ACC112 (cell line): ENCODE measurements around the gene HOXD9.

Experiments
- H2AFZ ChIP-seq: fragments of 200-600 bp; sonication (generic); one replicate; pipeline ENCODE4 v1.6.0; 2017; ENCODE audit warnings: antibody characterized with exemption, low read length; ENCODE audit not compliant: unreplicated experiment
- H3K27ac ChIP-seq: fragments of 200-600 bp; sonication (generic); 2 replicates; pipeline ENCODE4 v1.5.1; 2014; ENCODE audit warnings: low read depth, mild to moderate bottlenecking, antibody characterized with exemption, low read length, moderate library complexity
- H3K27me3 ChIP-seq: fragments of 200-600 bp; sonication (generic); 2 replicates; pipeline ENCODE4 v1.6.1; 2014; ENCODE audit warnings: mild to moderate bottlenecking, antibody characterized with exemption, low read length, moderate library complexity, mixed read lengths; ENCODE audit not compliant: insufficient read depth
- H3K36me3 ChIP-seq: fragments of 200-600 bp; sonication (generic); 2 replicates; pipeline ENCODE4 v1.6.1; 2016; ENCODE audit warnings: mild to moderate bottlenecking, antibody characterized with exemption, low read length, moderate library complexity, mixed read lengths; ENCODE audit not compliant: insufficient read depth
- H3K4me1 ChIP-seq: fragments of 200-600 bp; sonication (generic); one replicate; pipeline ENCODE4 v1.6.1; 2016; ENCODE audit warnings: low read length, mixed read lengths; ENCODE audit not compliant: insufficient read depth, unreplicated experiment, control insufficient read depth
- H3K4me3 ChIP-seq: fragments of 200-600 bp; sonication (generic); 2 replicates; pipeline ENCODE4 v1.5.1; 2014; ENCODE audit warnings: mild to moderate bottlenecking, low read depth, low read length
- H3K79me2 ChIP-seq: fragments of 200-600 bp; sonication (generic); one replicate; pipeline ENCODE4 v1.6.0; 2016; ENCODE audit warnings: low read length; ENCODE audit not compliant: control insufficient read depth, unreplicated experiment, insufficient read depth

The HOXD9 gene

DNA sequence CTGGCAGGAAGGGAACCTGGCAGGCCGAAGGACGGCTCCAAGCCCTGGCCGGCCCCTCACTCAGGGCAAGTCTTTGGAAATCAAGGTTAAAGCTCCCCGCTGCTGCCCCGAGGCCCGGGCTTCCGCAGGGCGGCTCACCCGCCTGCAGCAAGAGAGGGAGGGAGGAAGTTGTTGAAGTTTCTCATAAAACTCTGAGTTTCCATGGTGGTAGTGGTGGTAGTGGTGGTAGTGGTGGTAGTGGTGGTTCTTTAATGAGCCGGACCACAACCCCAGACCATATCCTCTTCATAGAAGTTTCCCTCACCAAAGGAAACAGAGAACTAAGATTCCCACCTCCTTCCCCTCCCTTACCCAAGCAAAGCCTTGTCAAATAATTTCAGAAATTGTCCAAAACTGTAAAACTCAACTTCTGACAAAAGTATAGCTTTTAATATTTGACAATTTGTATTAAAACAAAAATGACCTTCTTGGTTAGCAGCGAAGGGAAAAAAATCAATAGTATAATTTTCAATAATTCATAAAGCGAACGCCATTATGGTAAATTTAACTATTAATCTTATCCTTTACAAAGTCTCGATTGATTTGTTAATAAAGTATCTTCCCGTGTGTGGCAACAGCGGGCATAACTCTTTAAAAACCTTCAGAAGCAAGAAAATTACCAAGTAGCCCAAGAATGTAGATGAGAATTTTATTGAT is 7.4 kb upstream of the HOXD9 start:
- Histone ChIP-seq H3K27ac (no peak overlapping the region), H3K36me3 (no peaks in the 10 kb centered on the region), H3K4me3 (no peak overlapping the region), H3K4me1 (no peaks in the 10 kb centered on the region), H3K27me3 (peaks cover 99% of the 10 kb centered on the region), H2AFZ (no peak overlapping the region), H3K79me2 (no peaks in the 10 kb centered on the region)

DNA sequence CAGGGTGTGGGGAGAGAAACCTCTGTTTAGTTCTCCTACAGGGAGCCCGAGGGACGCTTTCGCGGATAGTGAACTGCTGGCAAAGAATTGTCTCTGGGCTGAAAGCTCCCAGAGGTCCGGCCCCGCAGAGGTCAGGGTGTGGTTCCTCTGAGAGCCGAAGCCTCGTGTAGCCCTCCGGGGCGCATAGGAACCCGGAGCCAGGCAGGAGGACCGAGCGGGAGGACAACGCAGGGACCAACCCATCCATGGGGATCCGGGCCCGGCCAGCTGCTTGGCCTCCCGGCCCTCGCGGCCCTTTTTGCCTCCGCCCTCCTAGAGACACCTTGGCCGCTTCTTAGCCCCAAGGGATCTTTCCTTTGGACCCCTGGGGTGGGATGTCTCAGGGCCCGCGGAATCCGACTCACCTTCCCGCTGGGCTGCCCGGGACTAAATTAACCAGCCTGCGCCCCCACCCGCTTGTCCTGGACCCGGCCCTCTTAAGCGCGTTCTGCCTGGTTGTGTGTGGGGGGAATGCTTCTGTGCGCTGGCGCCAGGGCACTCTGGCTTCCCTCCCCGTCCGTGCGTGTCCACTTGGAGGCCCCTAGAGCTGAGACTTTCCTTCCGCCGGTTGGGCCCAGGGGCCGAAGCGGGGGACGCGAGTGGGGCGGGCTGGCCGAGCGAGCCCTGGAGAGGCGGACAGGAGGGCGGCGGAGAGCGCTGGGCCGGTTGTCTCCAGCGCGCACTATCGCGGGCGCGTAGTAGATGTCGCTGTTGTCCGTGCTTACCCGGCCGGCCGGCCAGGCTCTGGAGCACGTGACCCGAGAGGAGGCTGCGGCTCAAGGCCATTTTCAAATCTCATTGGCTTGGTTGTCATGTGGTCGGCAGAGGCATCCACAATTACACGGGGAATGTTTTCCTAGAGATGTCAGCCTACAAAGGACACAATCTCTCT is 6.4 kb upstream of the HOXD9 start, which contains the start of gene HOXD10:
HOXD10 (plus strand) TSS at position 896 of the 931 bp plus-strand sequence. CDS start 56 bp downstream, outside the sequence.
- Histone ChIP-seq H3K27me3 (peaks cover 99% of the 10 kb centered on the region), H3K4me3 (peak within 1 kb of the TSS; percentile 51), H3K27ac (no peak within 1 kb of the TSS), H3K36me3 (no peaks in the 10 kb centered on the region), H3K4me1 (no peaks in the 10 kb centered on the region), H2AFZ (peak within 1 kb of the TSS; percentile 23), H3K79me2 (no peaks in the 10 kb centered on the region)

DNA sequence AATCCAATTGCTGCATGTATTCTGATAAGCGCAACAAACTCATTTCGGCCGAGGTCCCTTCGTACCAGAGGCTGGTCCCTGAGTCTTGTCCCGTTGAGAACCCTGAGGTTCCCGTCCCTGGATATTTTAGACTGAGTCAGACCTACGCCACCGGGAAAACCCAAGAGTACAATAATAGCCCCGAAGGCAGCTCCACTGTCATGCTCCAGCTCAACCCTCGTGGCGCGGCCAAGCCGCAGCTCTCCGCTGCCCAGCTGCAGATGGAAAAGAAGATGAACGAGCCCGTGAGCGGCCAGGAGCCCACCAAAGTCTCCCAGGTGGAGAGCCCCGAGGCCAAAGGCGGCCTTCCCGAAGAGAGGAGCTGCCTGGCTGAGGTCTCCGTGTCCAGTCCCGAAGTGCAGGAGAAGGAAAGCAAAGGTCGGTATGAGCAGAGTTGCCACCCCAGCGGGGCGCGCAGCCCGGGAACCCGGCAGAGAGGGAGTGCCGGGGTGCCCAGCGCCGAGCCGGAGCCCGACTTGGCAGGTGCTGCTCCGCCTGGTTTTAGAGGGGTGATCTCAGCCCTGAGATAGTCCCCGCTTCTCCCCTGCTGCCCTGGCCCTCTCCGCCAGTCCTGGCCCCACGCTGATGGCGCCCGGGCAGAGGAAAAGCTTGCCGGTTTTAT is 5.2 kb upstream of the HOXD9 start:
- Histone ChIP-seq H3K79me2 (no peaks in the 10 kb centered on the region), H3K36me3 (no peaks in the 10 kb centered on the region), H3K27ac (no peak overlapping the region), H3K4me1 (no peaks in the 10 kb centered on the region), H3K4me3 (peak overlapping the region; percentile 6), H2AFZ (no peak overlapping the region), H3K27me3 (peaks cover 99% of the 10 kb centered on the region)

DNA sequence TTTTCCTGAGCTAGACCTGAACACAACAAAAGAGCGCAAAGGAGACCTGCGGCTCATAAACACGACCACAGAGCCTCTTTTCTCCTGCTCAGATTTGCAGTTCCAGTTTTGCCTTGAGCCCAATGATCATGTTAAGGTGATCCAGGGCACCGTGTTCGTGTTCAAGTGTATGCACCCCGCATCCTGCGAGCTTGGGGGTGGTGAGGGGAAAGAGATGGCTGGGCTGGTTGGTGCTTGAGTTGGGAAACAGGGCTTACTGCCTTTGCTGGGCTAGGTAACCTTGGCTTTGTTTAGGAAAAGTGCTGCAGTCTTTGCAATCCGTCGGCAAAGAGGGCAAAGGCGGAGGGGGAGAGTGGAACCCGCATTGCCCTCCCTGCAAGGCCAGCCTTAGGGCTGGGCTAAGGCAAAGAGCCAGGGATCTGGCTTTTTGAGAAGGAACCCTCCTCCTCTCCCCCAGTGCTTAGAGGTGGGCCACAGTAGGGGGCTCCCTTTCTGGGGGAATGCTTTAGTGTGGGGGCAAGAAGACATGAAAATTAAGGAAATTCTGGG is 4.6 kb upstream of the HOXD9 start:
- H3K27me3 ChIP-seq: peaks cover 93% of the 10 kb centered on the region
- H3K27ac ChIP-seq: no peak overlapping the region
- no peaks in the 10 kb centered on the region for H3K36me3 ChIP-seq
- peak overlapping the region; percentile 6; the same call in 1 of the 2 replicates for H3K4me3 ChIP-seq
- no peaks in the 10 kb centered on the region for H3K4me1 ChIP-seq
- H2AFZ ChIP-seq: no peak overlapping the region
- no peaks in the 10 kb centered on the region for H3K79me2 ChIP-seq

DNA sequence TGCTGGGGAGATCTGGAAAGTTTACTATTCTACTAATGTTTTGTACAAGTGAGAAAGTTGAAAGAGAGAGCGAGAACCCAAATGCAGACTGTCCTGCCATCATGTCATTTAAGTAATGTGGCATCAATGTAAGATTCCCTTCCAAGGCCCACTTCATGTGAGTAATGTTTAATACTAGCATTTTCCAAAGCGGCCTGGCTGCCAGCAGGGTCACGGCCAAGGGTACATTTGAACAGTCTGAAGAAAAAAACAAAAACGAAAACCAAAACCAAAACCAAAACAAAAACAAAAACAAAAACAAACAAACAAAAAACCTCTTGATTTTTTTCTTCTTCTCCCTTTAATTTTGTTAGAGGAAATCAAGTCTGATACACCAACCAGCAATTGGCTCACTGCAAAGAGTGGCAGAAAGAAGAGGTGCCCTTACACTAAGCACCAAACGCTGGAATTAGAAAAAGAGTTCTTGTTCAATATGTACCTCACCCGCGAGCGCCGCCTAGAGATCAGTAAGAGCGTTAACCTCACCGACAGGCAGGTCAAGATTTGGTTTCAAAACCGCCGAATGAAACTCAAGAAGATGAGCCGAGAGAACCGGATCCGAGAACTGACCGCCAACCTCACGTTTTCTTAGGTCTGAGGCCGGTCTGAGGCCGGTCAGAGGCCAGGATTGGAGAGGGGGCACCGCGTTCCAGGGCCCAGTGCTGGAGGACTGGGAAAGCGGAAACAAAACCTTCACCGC is 3.7 kb upstream of the HOXD9 start:
- Histone ChIP-seq H3K27me3 (peaks cover 84% of the 10 kb centered on the region), H3K79me2 (no peaks in the 10 kb centered on the region), H2AFZ (no peak overlapping the region), H3K27ac (no peak overlapping the region), H3K4me3 (peak overlapping the region; percentile 52), H3K36me3 (no peaks in the 10 kb centered on the region), H3K4me1 (no peaks in the 10 kb centered on the region)

DNA sequence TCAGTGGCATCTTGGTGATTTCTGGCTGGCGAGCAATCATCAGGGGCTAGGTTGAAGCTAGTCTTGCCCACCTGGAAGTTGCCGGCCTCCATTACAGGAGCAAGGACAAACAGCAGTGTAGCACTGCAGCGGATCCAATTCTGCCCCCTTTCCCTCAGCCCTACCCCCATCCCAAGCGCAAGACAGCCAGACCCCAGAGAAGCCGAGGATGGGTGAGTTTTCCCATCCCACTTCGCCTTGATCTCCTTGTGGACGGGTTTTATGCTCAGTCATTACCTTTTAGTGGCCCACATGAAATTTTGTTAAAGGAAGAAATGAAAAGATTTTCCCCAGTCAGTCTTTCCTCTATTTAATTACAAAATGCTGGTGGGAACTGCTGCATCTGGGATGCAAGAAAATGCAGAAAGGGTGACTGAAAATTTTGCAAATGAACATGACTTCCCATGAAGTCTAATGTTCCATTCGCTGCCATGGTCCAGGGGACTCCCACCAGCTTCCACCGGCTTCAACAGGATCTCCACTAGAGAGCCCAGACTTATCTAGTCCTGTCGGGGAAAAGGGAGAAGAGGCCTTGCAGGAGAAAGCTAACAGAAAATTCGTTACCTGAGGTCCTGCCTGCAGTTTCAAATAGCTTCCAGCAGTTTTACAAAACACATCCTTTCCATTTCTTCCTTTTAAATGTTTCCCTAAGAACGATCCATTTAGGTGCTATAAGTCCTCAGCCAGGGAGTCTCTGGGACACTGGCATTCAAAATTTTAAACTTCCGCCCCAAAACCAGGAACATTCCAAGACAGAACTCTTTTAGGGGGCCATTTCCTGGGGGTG is 1.9 kb upstream of the HOXD9 start:
- H3K27ac ChIP-seq: no peak overlapping the region

DNA sequence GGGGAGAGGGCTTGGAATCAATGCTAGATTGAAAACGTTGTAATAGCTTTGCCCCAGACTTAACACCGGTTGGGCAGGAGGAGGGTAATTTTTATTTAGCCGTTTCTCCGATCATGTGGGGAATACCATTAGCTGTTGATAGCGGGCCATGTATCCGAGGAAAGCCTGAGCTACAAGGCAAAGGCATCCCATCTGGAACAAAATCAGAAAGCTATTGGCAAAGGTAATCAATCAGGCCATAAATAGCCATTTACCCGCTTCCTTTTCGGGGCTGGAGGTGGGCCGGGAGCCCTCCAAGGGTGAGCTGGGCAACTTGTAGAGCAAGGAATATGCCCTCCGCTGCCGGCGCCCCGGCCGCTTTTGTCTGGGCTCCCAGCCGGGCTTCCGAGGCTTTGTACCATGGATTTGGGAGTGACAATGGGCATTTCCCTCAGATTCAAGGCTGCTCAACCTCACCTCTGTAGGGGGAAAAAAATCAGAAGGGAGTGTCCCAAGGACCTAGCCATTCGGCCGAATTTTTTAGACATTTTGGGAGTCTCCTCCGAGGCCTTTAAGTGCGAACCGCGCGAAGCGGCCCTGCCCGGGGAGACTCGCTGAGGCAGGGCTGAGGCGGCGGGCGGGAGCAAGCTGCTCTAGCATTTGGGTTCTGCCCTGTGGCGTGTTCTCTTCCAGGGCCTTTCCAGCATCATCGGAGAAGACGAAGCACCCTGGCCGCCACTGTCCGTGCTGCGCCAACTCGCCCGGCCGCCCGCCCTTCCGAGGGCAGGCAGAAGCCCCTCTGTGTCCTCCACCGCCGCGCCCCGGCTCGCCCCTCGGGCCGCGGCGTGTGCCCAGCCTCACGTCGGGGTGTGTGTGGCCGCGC is 1.1 kb upstream of the HOXD9 start:
- H3K27ac ChIP-seq: no peak overlapping the region
- H3K4me3 ChIP-seq: peak overlapping the region; percentile 92
- H3K36me3 ChIP-seq: no peaks in the 10 kb centered on the region
- H3K79me2 ChIP-seq: no peaks in the 10 kb centered on the region
- H2AFZ ChIP-seq: peak overlapping the region; percentile 94
- peaks cover 57% of the 10 kb centered on the region for H3K27me3 ChIP-seq
- no peaks in the 10 kb centered on the region for H3K4me1 ChIP-seq

More for the DNA sequence above, 1.9 kb upstream of the HOXD9 start:
- H3K27me3 ChIP-seq: peaks cover 66% of the 10 kb centered on the region
- no peaks in the 10 kb centered on the region for H3K4me1 ChIP-seq
- no peaks in the 10 kb centered on the region for H3K79me2 ChIP-seq
- no peaks in the 10 kb centered on the region for H3K36me3 ChIP-seq
- H2AFZ ChIP-seq: no peak overlapping the region
- H3K4me3 ChIP-seq: no peak overlapping the region

DNA sequence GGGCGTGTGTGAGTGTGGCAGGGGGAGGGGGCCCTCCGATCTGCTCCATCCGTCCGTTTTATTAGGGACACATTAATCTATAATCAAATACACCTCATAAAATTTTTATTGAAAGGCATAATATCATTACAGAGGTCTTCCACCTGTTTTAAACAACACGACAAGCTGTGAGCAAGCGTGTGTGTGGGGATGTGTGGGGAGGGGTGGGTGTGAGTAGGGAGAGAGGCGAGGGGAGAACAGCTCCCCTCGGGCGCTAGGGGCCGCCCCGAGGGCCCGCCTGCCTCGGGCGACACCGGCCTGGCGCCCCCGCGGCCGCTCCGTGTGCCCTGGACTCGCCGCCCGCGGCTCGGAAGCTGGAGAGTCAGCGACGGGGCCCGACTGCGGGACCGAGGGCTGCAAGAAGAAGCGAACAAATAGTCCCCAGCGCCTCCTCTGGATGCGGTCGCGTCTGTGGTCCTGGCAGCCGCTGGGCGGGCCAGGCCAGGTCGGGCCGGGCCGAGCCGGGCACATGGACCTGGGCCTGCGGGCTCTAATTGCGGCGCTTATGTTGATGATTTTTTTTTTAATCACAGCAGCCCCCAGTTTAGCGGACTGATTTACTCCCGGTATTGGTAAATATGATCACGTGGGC is 352 bp upstream of the HOXD9 start:
- Histone ChIP-seq H3K36me3 (no peaks in the 10 kb centered on the region), H3K27ac (no peak overlapping the region), H3K4me3 (peak overlapping the region; percentile 92)

More for the DNA sequence above, 352 bp upstream of the HOXD9 start:
- Histone ChIP-seq H3K4me1 (no peaks in the 10 kb centered on the region), H3K79me2 (no peaks in the 10 kb centered on the region), H2AFZ (peak overlapping the region; percentile 94), H3K27me3 (peaks cover 50% of the 10 kb centered on the region)
